HG03060 (cell line): ENCODE results near the gene LNX2.
A peak's percentile ranks its signal among the peaks of the same experiment; 100 is the strongest.
"Not testable (repeated sequence)": the region's sequence is repeated elsewhere in the genome, so short reads cannot be mapped to it uniquely, and the experiment has no call there.

ENCODE experiments used
- ATAC-seq: cut with Tn5 transposase; IDR thresholded peaks from one replicate; pipeline ENCODE4 v1.9.1; 2021; ENCODE audit warnings: low read depth, moderate number of reproducible peaks; ENCODE audit not compliant: unreplicated experiment

Gene LNX2

DNA sequence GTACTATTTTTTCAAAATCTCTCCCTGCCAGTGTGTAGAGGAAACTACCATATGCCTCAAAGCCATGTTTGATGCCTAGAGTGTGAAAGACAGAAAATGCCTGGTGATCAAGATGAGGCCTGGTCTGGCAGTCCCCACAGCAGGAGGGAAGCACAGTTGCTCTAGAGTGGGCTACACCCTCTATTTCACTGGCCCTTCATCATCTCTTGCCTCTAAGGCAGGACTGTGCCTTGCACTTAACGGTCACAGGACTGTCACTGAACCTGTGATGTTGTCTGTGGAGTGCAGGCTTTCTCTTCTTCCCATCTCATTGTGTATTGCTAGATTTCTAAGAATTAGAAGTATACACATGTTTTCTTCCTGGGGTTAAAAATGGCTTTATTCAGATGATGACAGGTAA, 17.7 kb upstream of the LNX2 start:
- no peak for ATAC-seq

- no peak for ATAC-seq
These were observed 16.9 kb upstream of the LNX2 start for GRCh38 chr13:27637289-27637626.

DNA sequence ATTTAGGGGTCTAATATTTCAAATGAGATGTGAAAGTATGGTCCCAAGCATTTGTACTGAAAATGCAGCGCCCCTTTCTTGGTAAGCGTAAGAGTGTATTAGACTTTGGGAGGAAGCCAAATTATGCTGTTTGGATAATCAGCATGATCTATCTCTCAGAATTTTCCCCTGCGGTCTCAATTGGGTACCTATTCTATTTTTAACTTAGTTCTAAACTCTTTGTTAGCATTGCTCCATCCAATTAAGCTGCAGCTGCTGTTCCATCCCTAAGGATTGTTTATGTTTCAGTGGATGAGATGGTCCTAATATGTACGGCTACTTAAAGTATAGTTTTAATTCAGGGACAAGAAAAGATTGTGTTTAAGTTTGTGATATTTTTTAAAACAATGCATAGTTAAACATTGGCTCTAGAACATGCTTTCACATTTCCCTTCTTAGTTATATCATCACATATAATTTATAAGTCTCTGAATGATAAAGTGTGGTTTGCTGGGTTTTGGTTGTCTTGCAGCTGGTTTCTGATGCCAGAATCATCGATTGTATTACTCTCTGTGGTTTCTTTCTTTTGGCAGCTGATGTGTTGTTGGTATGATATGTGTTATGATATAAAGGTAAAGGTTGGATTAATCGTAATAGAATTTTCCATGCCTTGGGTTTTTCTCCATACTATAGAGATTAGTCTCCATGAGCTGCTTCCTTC, 16.4 kb upstream of the LNX2 start:
- ATAC-seq = no peak

GRCh38 chr13:27635266-27635665, 14.9 kb upstream of the LNX2 start:
- no peak for ATAC-seq

- ATAC-seq = no peak
These were observed 14.5 kb upstream of the LNX2 start for GRCh38 chr13:27634791-27635190.

DNA sequence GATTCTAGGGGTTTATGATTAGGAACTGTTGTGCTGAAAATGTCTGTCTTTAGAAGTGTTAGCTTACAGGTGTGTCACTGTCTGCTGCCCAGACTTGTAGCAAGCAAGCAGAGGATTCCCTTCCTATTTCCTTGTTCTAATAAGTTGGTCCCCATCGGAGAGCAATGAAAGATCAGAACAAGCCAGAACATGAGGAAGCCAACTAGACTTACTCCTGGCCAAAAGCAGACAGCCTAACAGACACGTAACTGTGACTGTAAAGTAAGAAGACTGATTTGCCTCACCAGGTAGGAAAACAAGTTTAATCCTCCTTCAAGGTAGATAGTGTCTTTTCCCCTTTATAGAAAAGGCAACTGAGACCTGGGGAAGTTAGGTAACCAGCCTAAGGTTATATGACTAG, 13.9 kb upstream of the LNX2 start:
- no peak for ATAC-seq

DNA sequence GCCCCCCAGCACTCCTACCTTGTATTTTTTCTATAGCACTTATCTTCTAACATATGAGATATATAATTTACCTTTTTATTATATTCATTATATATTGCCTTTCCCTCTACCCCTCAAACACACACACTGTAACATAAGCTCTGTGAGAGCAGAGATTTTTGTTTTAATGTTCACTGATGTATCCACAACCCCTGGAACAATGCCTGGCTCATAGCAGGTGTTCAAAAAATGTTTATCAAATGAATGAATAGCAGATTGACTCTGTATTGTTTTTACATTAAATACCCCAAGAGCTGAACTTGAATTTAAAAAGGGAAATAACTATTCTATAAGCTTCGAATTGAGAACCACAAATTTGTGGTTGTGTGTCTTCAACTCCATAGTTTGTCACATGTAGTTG, 12.3 kb upstream of the LNX2 start:
- ATAC-seq = no peak

DNA sequence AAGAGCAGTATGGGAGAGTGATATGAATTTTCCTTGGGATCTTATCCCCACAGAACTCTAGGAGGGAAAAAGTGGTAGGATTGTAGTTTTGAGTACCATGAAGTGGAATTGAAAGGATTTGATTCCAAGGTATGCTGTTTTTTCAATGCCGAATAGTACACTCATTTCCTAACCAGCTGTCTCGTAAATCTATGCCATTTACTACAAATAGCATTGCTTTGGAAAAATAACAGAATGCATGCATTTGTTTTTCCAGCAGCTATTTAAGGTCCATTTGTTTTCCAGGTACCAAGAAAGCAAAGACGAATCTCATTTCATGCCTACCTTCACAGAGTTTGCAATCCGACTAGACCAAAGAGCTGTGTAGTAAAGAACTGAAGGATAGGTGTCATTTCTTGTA, 11.9 kb upstream of the LNX2 start:
- ATAC-seq = no peak

GRCh38 chr13:27631665-27632064, 11.3 kb upstream of the LNX2 start:
- no peak for ATAC-seq

DNA sequence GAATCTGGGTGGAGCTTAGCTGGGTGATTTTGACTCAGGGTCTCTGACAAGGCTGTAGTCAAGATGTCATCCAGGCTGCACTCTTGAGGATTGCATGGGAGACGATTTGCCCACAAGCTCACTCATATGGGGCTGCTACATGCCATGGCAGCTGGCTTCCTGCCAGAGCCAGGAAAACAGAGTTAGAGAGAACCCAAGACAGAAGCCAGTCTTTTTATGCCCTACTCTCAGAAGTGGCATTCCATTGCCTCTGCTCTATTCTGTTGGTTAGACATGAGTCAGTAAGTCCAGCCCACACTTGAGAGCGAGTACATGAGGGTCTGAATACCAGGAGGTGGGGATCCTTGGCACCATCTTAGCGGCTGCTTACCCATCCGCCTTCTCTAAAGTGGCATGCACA, 10.8 kb upstream of the LNX2 start:
- ATAC-seq = no peak

- not testable (repeated sequence) for ATAC-seq
These were observed 8.4 kb upstream of the LNX2 start for GRCh38 chr13:27628766-27629165.

DNA sequence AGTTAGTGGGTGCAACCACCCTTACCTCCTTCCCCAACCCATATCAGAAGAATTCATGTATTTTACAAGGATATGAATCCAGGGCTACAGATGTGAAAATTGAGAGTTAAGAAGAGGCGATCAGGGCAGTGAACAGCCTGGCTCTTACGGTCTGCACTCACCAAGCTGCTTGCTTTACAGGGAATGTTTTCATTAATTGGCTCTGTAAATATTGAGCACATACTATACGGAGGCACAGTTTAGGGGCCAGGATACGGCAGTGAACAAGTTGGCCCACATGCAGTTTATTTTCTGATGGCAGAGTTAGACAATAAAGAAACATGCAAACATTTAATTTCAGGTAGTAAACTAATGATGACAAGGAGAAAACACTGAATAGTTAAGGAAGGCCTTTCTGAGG, 7.8 kb upstream of the LNX2 start:
- ATAC-seq = no peak

DNA sequence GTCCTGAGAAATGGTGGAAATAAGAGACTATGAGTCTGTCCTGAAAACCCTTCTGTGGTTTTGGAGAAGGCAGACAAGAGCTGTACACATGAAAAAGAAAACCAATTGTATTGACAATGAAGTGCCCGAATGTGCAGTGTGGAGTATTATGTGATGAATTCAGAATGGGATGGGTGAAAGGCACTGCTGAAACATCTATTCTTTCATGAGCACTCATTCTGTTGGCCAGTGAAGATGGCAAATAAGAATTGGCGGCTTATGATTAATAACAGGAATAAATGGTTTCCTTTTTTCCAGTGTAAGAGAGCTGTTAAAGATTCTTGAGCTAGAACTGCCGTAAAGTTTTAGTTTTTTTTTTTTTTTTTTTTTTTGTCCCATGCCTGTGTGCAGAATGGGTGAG, 7.1 kb upstream of the LNX2 start:
- no peak for ATAC-seq

GRCh38 chr13:27625839-27626238, 5.5 kb upstream of the LNX2 start:
- ATAC-seq = no peak

- ATAC-seq = no peak
These were observed 3.7 kb upstream of the LNX2 start for GRCh38 chr13:27624071-27624470.

DNA sequence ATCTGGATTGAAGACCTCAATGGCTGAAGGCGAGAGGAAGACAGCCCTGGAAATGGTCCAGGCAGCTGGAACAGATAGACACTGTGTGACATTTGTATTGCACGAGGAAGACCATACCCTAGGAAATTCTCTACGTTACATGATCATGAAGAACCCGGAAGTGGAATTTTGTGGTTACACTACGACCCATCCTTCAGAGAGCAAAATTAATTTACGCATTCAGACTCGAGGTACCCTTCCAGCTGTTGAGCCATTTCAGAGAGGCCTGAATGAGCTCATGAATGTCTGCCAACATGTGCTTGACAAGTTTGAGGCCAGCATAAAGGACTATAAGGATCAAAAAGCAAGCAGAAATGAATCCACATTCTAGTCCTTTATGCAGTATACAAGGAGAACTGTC, 2.6 kb upstream of the LNX2 start:
- ATAC-seq = no peak

DNA sequence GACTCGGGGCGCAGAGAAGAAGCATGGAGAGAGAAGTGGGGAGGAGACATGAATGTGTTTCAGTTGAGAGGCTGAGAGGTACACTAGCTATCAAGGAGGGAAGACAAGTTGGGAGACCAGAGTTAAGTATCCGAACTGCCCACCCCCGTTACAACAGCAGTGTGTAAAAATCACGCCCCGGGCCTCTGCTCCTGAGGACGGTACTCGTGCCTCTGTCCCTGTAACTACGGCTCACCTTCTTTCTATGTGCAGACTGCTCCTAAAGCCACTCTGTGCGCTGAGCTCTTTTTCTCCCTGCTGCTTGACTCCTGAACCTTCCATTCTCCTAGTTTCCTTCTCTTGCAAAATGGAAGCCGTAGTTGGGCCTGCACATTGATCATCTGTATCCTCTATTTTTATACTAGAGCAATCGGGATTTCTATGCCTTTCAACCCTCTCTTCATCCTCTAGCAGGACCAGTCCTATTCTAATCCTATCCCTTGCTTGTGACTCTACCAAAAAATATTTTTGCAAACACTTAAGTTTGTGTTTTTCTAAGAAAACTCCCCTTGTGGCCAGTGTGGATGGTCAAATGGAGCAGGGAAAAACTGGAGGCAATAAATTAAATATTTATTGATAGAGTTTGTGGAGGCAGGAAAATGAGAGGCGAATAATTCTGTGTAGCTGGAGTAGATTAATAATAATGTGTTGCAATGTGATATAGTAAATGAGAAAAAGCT, 1.9 kb upstream of the LNX2 start:
- ATAC-seq = no peak

DNA sequence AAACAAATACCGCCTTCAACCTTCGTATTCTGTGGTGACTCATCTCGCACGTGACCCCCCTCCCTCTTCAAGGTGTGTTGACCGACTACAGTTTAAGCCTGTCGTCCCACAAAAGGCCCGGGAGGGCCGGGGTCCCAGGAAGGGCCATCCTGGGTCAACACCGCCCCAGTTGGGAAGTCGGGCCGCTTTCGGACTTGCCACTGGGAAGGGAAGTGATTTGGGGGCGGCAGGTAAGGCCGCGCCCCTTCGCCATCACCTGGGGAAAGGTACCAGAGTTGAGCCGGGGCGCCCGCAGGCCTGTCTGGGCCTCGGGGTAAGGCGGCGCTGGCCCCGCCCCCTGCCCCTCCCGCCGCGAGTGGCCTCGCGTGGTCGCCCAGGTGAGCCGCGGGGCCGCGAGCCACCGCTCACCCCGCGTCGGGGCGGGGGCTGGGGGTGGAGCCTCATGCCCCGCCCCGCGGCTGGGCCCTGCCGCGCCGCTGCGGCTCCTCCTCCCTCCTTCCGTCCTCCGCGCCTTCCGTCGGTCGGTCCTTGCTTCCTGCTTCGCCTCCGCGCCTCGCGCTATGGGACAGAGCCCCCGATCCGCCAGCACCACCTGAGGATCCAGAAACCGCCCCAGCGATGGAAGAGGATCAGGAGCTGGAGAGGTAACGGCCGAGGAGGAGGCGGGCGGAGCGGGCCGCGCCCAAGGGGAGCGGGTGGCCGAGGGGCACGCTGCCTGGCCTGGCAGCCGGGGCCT, 1.2 kb upstream of the LNX2 start, which contains the start of gene POLR1D:
POLR1D (plus strand) TSS at position 527 of the 736 bp plus-strand sequence; CDS start at position 619, 92 bp downstream.
- peak; percentile 34 for ATAC-seq

DNA sequence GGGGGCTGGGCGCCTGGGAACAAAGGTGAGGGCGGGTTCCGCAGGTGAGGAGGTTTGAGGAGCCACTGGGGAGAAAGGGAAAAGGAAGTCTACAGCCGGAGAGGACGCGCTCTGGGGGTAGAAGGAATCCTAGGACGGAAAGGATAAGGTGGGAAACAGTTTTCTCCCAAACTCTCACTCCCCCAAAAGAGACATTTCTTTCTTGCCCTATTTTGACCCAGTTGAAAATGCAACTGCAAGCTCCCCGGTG, 712 bp upstream of the LNX2 start:
- no peak for ATAC-seq

GRCh38 chr13:27619728-27620376, 477 bp downstream of the LNX2 start:
- ATAC-seq = peak; percentile 14

- ATAC-seq = no peak
These were observed 1.1 kb downstream of the LNX2 start for GRCh38 chr13:27619093-27619727.
